ENCODE results near the gene MRPL46. TPM values are rescaled to one million over a fixed set of nuclear protein-coding genes. Genes with fewer than 3 reads are reported as not detected.

Gene MRPL46
- total and polyA plus RNA-seq, 2 of the 8 experiments (the other 6 are each of a cell fraction or from before 2014, with no cell fraction given): 17.2 to 24.5 TPM

GRCh38 chr15:88440021-88440420 is 27.2 kb downstream of the MRPL46 start (continued):
- no peak for TF ChIP-seq RAD21 (IDR thresholded peaks at IDR 0.05 in 1 of 2, conservative IDR thresholded peaks at IDR 0.05 in 1 of 2; ENCODE audit: low read depth in 2 of 2, low read length in 2 of 2)
- no peak for TF ChIP-seq SAP30 (IDR thresholded peaks at IDR 0.05; ENCODE audit: insufficient read depth, insufficient replicate concordance, low read length)

Data from H1 (cell line).